SK-N-SH treated with all-trans-retinoic acid at 6 μM for 48 hours (cell line): Measurements from ENCODE around the gene GFI1B.

Experiments used
- PATZ1 ChIP-seq: fragments of 250-450 bp; sonication (Bioruptor Pico); IDR thresholded peaks from 2 replicates; pipeline ENCODE4 v1.8.0; 2020; ENCODE audit warnings: mild to moderate bottlenecking, moderate library complexity, borderline replicate concordance
- PPARA ChIP-seq: fragments of 250-450 bp; sonication (Bioruptor Pico); IDR thresholded peaks from 2 replicates; pipeline ENCODE4 v1.5.0; 2020; ENCODE audit warnings: mild to moderate bottlenecking, borderline replicate concordance

GRCh38 chr9:132985071-132985350, 6.5 kb downstream of the GFI1B start:
- TF ChIP-seq PPARA (CRISPR knock-in tag): no peak
- TF ChIP-seq PATZ1: no peak
